BLaER1 treated with 17β-estradiol and CSF1 and Interleukin-3, amounts not matched to agents 10 nM and 100 nM (cell line): ENCODE results near the gene PMIS2.

Source experiments
- H3K27ac ChIP-seq, 11 experiments: shearing (Covaris generic); formaldehyde crosslinking; 2 replicates each; pipeline ENCODE4 v1.8.1; 2022
- H3K27me3 ChIP-seq, 11 experiments: shearing (Covaris generic); formaldehyde crosslinking; 2 replicates each; pipeline ENCODE4 v1.8.1; 2022
- H3K36me3 ChIP-seq, 11 experiments: shearing (Covaris generic); formaldehyde crosslinking; 2 replicates each; pipeline ENCODE4 v1.8.1; 2022
- H3K4me1 ChIP-seq, 10 experiments: shearing (Covaris generic); formaldehyde crosslinking; 2 replicates each; pipeline ENCODE4 v1.8.1; 2022
- H3K4me2 ChIP-seq, 11 experiments: shearing (Covaris generic); formaldehyde crosslinking; 2 replicates each; pipeline ENCODE4 v1.8.1; 2022
- H3K4me3 ChIP-seq, 10 experiments: shearing (Covaris generic); formaldehyde crosslinking; 2 replicates each; pipeline ENCODE4 v1.8.1; 2022
- H3K9ac ChIP-seq, 11 experiments: shearing (Covaris generic); formaldehyde crosslinking; 2 replicates each; pipeline ENCODE4 v1.8.1; 2022
- H3K9me3 ChIP-seq, 11 experiments: shearing (Covaris generic); formaldehyde crosslinking; replicated peaks in 1 of 11; 2 replicates each; pipeline ENCODE4 v1.8.1; 2022
- H4K20me1 ChIP-seq, 11 experiments: shearing (Covaris generic); formaldehyde crosslinking; 2 replicates each; pipeline ENCODE4 v1.8.1; 2022
- Cebpa-rat ChIP-seq, 11 experiments: shearing (Covaris generic); IDR thresholded peaks; 2 replicates each; pipeline ENCODE4 v1.8.1; 2022

Gene PMIS2

GRCh38 chr19:35553385-35554000 is 32.5 kb upstream of the PMIS2 start:
- no peak for TF ChIP-seq Cebpa-rat (IDR thresholded peaks at IDR 0.05)

DNA sequence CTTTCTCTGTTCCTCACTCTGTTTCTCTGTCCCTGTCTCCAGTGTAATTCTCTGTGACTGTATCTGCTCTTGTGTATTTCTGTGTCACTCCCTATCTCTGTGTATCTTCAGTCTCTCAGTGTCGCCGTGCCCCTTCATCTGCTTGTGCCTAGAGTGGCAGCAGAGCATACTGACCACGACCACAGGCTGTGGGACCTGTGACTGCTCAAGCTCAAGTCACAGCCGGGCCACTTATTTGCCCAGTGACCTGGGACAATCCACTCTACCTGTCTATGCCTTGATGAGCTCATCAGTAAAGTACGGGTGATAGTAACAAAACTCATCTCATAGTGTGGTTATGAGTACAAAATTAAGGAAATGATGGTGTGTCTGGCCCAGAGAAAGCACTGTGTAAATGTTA is 31.9 kb upstream of the PMIS2 start:
- Histone ChIP-seq H4K20me1 (peaks cover 0 to 51% (median 14%) of the 10 kb centered on the region in 11 experiments; a peak in 14 of 22 replicates), H3K4me2 (no peak overlapping the region), H3K27me3 (peaks cover 0 to 6% (median 0%) of the 10 kb centered on the region in 11 experiments; a peak in 2 of 22 replicates), H3K9me3 (no peaks in the 10 kb centered on the region), H3K36me3 (peaks cover 0 to 24% (median 14%) of the 10 kb centered on the region in 11 experiments; a peak in 7 of 22 replicates), H3K27ac (no peak overlapping the region), H3K4me3 (no peak overlapping the region), H3K4me1 (peaks cover 9 to 22% (median 12%) of the 10 kb centered on the region in 10 experiments), H3K9ac (no peak overlapping the region; a peak in 1 of 22 replicates)
- TF ChIP-seq Cebpa-rat (IDR thresholded peaks at IDR 0.05): no peak

More at GRCh38 chr19:35553385-35554000, 32.5 kb upstream of the PMIS2 start:
- Histone ChIP-seq H3K4me1 (peaks cover 4 to 16% (median 9%) of the 10 kb centered on the region in 10 experiments), H3K36me3 (peaks cover 0 to 28% (median 14%) of the 10 kb centered on the region in 11 experiments; a peak in 11 of 22 replicates), H3K9me3 (no peaks in the 10 kb centered on the region), H3K4me2 (no peak overlapping the region), H4K20me1 (peaks cover 0 to 54% (median 12%) of the 10 kb centered on the region in 11 experiments; a peak in 13 of 22 replicates), H3K9ac (no peak overlapping the region; a peak in 1 of 22 replicates), H3K27ac (no peak overlapping the region), H3K4me3 (no peak overlapping the region), H3K27me3 (peaks cover 0 to 4% (median 0%) of the 10 kb centered on the region in 11 experiments; a peak in 2 of 22 replicates)

GRCh38 chr19:35555301-35556005 is 30.5 kb upstream of the PMIS2 start:
- Histone ChIP-seq H3K9me3 (no peaks in the 10 kb centered on the region), H3K9ac (no peak overlapping the region), H3K36me3 (peaks cover 0 to 13% (median 5%) of the 10 kb centered on the region in 11 experiments; a peak in 5 of 22 replicates), H3K27ac (no peak overlapping the region), H4K20me1 (peaks cover 0 to 48% (median 4%) of the 10 kb centered on the region in 11 experiments; a peak in 7 of 22 replicates), H3K4me2 (no peak overlapping the region), H3K4me3 (no peak overlapping the region), H3K27me3 (peaks cover 0 to 6% (median 0%) of the 10 kb centered on the region in 11 experiments; a peak in 2 of 22 replicates), H3K4me1 (peaks cover 14 to 25% (median 19%) of the 10 kb centered on the region in 10 experiments)
- no peak for TF ChIP-seq Cebpa-rat (IDR thresholded peaks at IDR 0.05)

DNA sequence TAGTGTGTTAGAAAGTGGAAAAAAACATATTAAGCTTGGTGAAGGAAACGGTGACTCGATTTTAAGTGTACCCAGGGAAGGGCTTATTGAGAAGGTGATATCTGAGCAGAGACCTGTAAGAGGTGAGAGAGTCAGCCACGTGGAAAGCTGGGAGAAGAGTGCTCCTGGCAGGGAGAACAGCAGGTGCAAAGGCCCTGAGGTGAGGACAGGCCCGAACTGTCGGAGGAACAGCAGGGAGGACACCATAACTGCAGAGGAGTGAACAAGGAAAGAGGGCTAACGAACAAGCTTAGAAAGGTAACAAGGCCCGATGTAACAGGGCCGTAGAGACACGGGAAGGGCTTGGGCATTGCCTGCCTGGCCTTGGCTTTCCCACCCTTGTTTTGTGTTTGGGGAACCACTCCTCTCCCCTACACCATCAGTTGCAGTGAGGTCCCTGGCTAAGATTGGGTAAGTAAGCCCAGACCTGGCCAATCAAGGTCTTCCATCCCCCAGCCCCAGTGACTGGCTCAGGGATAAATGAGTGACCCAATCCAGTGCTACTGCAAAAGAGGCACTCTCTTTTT is 29.9 kb upstream of the PMIS2 start:
- Histone ChIP-seq H3K27me3 (peaks cover 0 to 6% (median 0%) of the 10 kb centered on the region in 11 experiments; a peak in 4 of 22 replicates), H3K4me3 (no peak overlapping the region), H3K9me3 (no peaks in the 10 kb centered on the region), H3K4me2 (no peak overlapping the region), H4K20me1 (peaks cover 0 to 43% (median 0%) of the 10 kb centered on the region in 11 experiments; a peak in 7 of 22 replicates), H3K9ac (no peak overlapping the region), H3K36me3 (peaks cover 0 to 7% (median 0%) of the 10 kb centered on the region in 11 experiments; a peak in 3 of 22 replicates), H3K4me1 (peaks cover 14 to 25% (median 19%) of the 10 kb centered on the region in 10 experiments), H3K27ac (no peak overlapping the region)
- TF ChIP-seq Cebpa-rat (IDR thresholded peaks at IDR 0.05): no peak

DNA sequence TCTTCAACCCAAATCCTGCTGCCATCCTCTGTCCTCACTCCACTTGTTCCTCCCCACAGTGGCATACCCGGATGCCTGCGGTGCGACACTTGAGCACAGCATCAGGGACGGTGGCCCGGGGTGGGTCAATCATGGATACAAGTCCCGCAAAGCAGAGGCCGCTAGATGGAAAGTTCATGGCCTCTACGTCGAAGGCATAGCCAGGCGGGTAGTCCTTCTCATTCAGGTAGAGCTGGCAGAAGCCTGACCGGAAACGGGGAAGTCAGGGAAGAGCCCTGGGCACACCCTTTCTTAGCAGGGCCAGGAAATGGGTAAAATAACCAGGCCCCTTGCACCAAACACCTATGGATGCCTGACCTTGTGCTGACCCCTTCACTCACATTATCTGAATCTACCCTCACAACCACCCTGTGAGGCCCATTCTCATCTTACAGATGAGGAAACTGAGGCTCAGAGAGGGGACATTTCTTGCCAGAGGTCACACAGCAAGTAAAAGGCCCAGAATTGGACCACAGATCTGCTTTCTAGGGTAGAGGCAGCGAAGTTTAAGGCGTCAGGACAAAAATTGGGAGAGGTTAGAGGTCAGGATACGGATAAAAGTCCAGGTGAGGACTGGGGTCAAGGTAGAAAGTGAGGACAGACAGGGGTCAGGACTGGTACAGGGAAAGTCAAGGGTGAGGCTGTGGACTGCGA is 29.0 kb upstream of the PMIS2 start:
- no peaks in the 10 kb centered on the region for H3K36me3 ChIP-seq
- no peak overlapping the region for H3K4me3 ChIP-seq
- peaks cover 0 to 34% (median 0%) of the 10 kb centered on the region in 11 experiments; a peak in 6 of 22 replicates for H4K20me1 ChIP-seq
- no peak for TF ChIP-seq Cebpa-rat (IDR thresholded peaks at IDR 0.05)
- H3K27me3 ChIP-seq: peaks cover 0 to 6% (median 0%) of the 10 kb centered on the region in 11 experiments; a peak in 4 of 22 replicates
- peaks cover 14 to 25% (median 19%) of the 10 kb centered on the region in 10 experiments for H3K4me1 ChIP-seq
- no peak overlapping the region for H3K9ac ChIP-seq
- H3K27ac ChIP-seq: no peak overlapping the region
- no peaks in the 10 kb centered on the region for H3K9me3 ChIP-seq
- peak overlapping the region in 9 of 11 experiments; percentile 22 to 84 (median 66); a peak in 13 of 22 replicates for H3K4me2 ChIP-seq

GRCh38 chr19:35557539-35558399 is 28.2 kb upstream of the PMIS2 start:
- H3K9me3 ChIP-seq: no peaks in the 10 kb centered on the region
- H3K27ac ChIP-seq: no peak overlapping the region
- no peaks in the 10 kb centered on the region for H3K36me3 ChIP-seq
- H4K20me1 ChIP-seq: peaks cover 0 to 28% (median 0%) of the 10 kb centered on the region in 11 experiments; a peak in 6 of 22 replicates
- peaks cover 0 to 6% (median 0%) of the 10 kb centered on the region in 11 experiments; a peak in 4 of 22 replicates for H3K27me3 ChIP-seq
- peak overlapping the region in 8 of 10 experiments; percentile 21 to 58 (median 36); a peak in 9 of 20 replicates for H3K4me3 ChIP-seq
- no peak overlapping the region for H3K9ac ChIP-seq
- peak overlapping the region; percentile 57 to 84 (median 78) for H3K4me2 ChIP-seq
- peaks cover 14 to 25% (median 19%) of the 10 kb centered on the region in 10 experiments for H3K4me1 ChIP-seq
- TF ChIP-seq Cebpa-rat (IDR thresholded peaks at IDR 0.05): no peak

DNA sequence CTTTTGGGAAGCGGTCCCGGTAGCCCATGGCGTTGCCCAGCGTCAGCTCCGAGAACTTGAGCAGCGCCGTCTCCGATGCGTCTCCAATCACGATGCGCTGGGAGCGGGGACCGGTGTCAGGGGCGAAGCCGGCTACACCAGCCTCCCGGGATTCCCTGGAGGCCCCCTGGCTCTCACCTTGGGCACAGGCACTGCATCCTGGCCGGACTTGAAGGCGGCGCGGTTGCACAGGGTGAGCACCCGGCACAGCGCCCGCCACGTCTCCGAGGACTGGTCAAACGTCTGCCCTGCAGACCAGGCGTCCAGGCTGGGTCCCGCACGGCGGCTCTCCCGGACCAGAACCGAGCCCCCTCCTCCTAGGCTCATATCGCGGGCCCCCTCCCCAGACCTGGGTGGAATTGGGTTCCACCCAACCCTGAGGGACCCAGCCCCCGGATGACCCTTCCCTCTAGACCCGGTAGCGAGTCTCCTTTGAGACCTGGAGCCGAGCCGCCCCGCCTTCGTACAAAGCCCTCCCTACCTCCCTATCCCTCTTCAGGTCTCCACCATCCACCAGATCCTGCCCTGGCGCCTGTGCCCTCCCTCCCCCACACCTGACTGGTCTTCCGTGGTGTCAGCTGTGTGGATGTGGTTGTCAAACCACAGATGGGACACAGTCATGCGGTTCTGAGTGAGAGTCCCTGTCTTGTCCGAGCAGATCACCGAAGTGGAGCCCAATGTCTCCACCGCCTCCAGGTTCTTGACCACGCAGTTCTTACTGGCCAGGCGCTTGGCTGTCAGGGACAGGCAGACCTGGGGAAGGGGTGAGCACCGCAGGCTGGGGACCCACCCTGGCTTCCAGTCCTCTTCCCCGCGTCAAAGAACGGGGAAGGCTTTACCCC is 27.3 kb upstream of the PMIS2 start:
- Histone ChIP-seq H3K4me2 (peak overlapping the region; percentile 57 to 84 (median 78)), H3K9me3 (no peaks in the 10 kb centered on the region), H4K20me1 (peaks cover 0 to 22% (median 0%) of the 10 kb centered on the region in 11 experiments; a peak in 6 of 22 replicates), H3K4me1 (peaks cover 14 to 25% (median 19%) of the 10 kb centered on the region in 10 experiments), H3K27me3 (peaks cover 0 to 6% (median 0%) of the 10 kb centered on the region in 11 experiments; a peak in 4 of 22 replicates), H3K36me3 (no peaks in the 10 kb centered on the region), H3K27ac (no peak overlapping the region), H3K9ac (no peak overlapping the region), H3K4me3 (peak overlapping the region in 3 of 10 experiments; percentile 31 to 58 (median 37); a peak in 4 of 20 replicates)
- no peak for TF ChIP-seq Cebpa-rat (IDR thresholded peaks at IDR 0.05)
